Mesodermal cell (in vitro differentiated cells): ENCODE measurements around the gene CLCN7.

Experiments used
- H3K27ac ChIP-seq: 2 replicates; pipeline ENCODE4 v1.7.0; 2013; ENCODE audit warnings: mild to moderate bottlenecking, low read depth, low read length, moderate library complexity; ENCODE audit not compliant: severe bottlenecking
- H3K36me3 ChIP-seq: 2 replicates; pipeline ENCODE4 v1.7.1; 2013; ENCODE audit warnings: mild to moderate bottlenecking, low read length, moderate library complexity; ENCODE audit not compliant: control insufficient read depth, insufficient read depth
- H3K4me1 ChIP-seq: one replicate; pipeline ENCODE4 v1.7.1; 2013; ENCODE audit warnings: mild to moderate bottlenecking, low read length; ENCODE audit not compliant: insufficient read depth, control insufficient read depth, poor library complexity, severe bottlenecking
- H3K4me3 ChIP-seq: 2 replicates; pipeline ENCODE4 v1.7.0; 2013; ENCODE audit warnings: low read length, control low read depth, mild to moderate bottlenecking; ENCODE audit not compliant: insufficient read depth, poor library complexity, severe bottlenecking; ENCODE audit errors: extremely low read depth
- H3K9me3 ChIP-seq: 2 replicates; pipeline ENCODE4 v1.7.1; 2013; ENCODE audit warnings: mild to moderate bottlenecking, low read length, moderate library complexity; ENCODE audit not compliant: control insufficient read depth
- WGBS, 2 experiments: methylation state at CpG; one replicate each; pipeline ENCODE4 v1.1.5; 2013; ENCODE audit warnings: missing lambda C conversion rate in 2 of 2; ENCODE audit not compliant: insufficient coverage in 2 of 2; 5-methylcytosine and 5-hydroxymethylcytosine counted together

CLCN7 gene

DNA sequence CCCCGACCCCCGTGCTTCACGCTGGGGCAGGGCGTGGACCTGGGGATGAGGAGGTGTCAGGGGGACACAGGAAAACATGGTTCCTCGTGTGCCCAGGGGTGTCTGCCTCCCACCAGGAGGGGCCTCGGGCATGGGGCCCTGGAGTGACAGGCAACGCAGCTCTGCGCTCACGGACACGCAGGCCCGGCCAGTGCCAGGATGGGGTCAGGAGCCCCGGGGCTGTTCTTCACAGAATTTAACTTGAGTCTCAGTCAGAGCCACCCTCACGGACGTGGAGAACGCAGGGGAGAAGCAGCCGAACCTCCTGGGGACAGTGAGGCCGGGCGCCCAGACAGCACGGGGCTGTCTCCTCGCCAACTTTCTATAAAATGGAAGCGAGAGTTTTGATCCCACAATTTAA, 77.0 kb downstream of the CLCN7 start:
- Histone ChIP-seq H3K4me1 (no peaks in the 10 kb centered on the region), H3K4me3 (no peak overlapping the region), H3K27ac (no peak overlapping the region), H3K9me3 (no peaks in the 10 kb centered on the region), H3K36me3 (peaks cover 30% of the 10 kb centered on the region)
- 96 to 97% methylated on average over 16 to 18 of the region's 21 CpGs for WGBS, 2 experiments

DNA sequence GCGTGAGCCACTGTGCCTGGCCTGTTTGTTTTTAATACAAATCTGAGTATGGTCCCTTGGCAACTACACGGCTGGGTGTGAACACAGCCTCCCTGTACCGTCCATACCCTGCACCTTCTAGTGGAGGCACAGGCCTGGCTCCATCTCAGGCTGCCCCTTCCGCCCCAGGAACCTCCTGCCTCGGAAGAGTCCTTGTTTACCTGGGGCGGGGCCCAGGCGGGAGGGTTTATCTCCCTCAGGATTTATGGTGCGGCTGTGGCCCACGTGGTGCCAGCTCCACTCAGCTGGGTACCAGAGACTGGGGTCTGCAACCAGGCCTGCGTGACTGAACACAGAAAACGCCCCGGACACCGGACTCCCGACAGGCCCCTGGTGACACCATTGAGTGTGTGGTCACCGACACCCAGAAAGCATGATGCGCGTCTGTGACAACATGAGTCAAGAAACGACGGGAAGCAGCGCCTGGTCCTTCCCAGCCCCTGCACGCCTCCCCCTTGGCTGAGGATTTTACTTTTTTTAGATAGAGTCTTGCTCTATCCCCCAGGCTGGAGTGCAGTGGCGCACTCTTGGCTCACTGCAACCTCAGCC, 79.3 kb downstream of the CLCN7 start:
- Histone ChIP-seq H3K9me3 (no peaks in the 10 kb centered on the region), H3K36me3 (peaks cover 15% of the 10 kb centered on the region), H3K27ac (no peak overlapping the region), H3K4me1 (no peaks in the 10 kb centered on the region), H3K4me3 (no peak overlapping the region)
- 96 to 97% methylated on average over 21 to 22 of the region's 22 CpGs for WGBS, 2 experiments
